Amniotic epithelial cell (primary cell): ENCODE measurements around the gene RRAD.

Experiments used
- DNase-seq: peaks from one replicate; pipeline ENCODE4 v3.0.0-alpha.2; 2010; ENCODE audit warnings: low read depth

Gene RRAD

DNA sequence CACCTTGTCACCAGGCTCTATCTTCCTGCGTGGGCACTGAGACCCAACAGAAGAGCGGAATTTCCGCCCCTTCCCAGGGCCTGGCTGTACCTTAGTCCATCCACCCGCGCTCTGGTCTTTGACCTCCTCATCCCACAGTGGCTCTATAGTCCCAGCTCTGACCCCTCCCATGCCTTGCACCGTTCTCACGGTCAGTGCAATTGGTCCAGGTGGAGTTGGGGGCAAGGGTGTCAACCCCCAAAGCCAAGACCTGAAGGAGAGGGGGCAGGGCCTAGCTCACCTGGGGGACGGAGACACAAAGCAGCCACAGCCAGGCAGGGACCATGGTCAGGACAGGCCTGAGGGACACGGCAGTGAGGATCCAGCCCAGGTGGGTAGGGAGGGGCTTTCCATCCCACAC lies 7.6 kb downstream of the RRAD start:
- DNase-seq: no peak

DNA sequence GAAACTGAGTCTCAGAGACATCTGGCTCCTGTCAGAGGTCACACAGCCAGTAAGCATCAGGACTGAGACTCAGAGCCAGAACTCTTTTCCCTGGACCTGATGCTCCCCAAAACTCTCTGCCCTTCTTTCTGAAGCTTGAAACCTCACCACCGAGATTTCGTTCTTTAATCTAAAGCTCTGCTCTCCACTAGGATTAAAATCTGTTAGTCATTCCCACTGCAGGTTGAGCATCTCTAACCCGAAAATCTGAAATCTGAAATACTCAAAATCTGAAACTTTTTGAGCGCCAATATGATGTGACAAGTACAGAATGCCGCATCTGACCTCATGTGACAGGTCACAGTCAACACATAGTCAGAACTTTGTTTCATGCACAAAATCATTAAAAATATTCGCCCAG lies 8.8 kb downstream of the RRAD start:
- no peak for DNase-seq

DNA sequence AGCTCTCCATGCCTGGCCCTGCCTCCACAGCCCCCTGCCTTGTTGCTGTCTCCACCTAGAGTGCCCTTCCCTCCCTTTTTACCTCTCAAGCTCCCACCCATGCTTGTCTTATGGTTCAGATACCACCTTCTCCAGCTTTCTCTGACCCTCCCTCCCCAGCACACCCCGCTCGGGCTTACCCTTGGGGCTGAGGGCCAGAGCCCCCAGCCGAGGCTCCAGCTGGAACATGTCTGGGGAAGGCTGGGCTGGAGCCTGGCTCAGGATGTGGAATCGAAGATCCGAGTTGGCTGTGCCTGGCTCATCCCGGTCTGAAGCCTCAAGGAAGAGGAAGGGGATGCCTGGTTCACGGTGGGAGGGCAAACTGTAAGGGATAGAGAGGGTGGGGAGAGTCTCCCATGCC lies 10.3 kb downstream of the RRAD start:
- DNase-seq: no peak

DNA sequence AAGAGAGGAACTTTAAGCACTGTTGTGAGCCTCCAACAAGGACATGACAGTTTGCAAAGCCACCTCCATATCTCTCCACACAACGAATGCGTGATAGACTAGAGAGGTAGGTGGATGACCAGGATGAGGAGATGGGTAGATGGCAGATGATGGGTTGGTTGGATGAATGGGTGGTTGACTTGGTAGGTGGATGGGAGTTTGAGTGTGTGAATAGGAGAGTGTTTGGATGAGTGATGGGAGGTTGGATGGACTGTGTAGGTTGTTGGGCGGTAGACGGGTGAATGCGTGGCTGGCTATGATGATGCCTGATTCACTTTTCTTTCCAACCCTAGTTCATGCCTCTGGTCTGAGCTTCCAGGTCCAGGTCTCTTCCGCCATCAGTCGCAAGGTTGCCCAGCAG lies 10.8 kb downstream of the RRAD start:
- no peak for DNase-seq

DNA sequence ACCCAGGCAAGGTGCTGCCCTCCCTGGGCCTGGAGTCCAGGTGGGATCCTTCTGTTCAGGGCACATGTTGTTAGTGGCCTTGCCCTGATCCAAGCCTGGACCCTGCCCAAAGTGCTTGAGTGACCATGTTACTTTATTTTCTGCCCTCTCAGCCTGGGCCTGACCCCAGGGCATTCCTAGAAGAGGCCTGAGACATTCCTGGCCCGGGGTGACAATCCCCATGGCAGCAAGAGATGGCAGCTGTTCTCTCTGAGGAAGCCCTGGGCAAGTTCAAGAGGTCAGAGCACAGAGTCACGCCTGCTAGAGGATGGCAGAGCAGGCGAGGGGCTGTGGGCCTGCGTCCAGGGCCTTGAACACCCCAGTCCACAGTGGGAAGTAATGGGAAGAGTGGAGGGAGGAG lies 11.6 kb downstream of the RRAD start:
- DNase-seq: no peak

DNA sequence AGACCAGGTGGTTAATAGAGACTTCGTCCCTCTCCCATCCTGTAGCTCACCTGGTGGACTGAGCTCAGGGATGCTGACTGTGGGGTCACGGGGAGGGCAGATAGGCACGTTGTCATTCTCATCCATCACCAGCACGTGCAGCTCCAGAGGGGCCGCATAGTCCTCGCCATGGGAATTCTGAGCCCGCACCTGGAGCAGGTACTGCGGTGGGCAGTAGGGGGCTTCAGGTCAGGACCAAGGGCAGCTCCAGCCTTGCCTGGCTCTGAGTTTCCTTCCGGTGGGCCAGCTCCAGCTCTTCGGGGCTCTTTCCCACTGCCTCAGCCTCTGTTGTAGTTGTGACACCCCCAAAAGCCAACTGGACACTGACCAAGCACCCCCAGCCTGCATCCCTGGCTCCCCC lies 12.3 kb downstream of the RRAD start:
- no peak for DNase-seq

DNA sequence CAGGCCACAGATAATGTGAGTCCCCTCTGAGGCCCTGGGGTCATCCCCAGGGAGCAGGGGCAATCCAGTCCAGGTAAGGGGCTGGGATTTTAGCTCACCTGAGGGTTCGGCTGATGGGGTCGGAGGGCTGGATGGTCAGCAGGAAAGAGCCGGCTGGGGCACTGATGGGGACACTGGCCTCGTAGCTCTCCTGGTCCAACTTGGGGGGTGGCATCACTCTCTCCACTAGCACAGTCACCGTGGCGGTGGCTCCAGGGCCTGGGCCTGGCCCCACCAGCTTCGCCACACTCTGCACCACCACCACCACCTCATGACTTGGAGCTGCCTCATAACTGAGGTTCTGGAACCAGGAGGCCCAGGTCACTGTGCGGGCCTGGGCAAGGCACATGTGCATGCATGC lies 13.5 kb downstream of the RRAD start:
- no peak for DNase-seq

DNA sequence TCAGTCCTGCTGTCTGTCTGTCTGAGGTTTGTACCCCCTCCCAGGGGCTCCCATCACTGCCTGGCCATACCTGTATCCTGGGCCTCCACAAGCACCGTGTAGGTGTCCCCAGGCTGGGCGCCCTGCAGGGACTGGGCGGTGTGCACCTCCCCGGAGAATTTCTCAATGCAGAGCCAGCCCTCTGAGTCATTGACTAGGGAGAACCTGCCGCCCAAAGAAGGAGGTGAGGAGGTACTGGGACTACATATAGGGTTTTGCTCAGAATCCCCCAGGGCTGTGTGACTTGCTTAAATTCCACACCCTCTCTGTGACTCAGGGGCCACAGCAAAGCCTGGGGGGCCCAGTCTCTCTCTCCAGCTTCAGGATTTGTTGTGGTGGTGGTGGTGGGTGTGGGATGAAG lies 14.2 kb downstream of the RRAD start:
- DNase-seq: no peak

DNA sequence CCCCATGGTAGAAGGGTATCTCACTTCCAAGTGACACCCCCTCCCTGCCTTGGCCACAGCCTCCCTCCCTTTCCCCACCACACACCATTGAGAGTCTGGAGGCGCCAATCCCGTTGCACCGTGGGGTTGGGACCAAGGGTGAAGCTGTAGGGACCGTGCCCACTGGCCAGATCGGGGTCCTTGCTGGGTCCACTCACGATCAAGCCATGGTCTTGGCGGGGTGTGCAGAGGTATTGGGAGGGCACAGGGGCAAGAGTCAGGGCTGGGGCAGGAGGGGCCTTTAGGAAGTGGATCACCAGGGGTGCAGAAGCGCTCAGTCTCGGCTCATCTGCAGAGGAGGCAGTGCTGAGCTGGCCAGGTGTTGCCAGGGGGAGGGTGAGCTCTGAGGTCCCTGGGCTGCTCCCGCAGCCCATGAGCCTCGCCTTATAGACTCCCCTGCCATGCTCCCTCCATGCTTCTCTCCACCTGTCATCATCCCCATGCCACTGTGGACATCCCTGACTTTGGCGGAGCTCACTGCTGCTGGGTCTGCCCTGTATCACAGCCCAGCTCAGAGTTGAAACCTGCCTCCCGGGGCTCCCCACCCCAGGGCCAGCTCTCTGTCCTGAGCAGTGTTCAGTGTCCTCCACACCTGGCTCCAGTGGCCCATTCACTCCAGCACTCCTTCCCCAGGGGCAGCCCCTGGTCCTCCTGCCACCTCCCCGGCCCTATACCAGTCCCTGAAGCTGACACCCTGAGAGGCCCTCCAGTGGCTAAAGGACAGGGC lies 15.0 kb downstream of the RRAD start:
- no peak for DNase-seq

DNA sequence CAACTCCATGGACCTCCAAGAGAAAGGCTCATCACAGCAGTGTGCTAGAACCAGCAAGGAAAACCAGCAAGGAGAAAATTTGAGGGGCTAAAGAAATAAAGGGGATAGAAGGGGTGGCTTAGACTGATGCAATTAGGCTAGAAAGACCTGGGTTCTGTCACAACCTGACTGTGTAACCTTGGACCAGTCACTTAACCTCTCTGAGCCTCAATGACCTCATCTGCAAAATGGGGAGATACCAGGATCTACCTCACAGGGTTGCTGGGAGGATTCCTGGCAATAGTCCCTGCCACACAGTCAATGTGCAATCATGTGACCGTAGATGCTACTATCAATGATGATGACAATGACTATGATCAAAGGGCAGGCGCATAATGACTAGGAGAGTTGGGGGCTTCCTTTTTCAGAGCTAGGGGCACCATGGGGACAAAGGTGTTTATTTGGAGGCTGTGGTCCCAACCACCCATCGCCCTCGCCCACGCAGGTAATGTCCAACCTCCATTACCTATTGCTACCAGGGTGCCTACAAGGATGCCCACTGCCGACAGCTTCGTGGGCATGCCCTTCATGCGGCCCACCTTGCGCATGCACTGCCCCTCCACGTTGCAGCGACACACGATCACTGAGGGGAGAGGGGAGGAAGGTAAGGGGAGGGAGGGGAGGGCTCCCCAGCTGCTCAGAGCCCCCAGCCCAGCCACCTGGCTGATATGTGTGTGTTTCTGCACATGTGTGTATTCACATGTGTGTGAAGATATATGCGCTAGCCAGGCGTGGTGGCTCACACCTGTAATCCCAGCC lies 16.4 kb downstream of the RRAD start:
- DNase-seq: no peak

DNA sequence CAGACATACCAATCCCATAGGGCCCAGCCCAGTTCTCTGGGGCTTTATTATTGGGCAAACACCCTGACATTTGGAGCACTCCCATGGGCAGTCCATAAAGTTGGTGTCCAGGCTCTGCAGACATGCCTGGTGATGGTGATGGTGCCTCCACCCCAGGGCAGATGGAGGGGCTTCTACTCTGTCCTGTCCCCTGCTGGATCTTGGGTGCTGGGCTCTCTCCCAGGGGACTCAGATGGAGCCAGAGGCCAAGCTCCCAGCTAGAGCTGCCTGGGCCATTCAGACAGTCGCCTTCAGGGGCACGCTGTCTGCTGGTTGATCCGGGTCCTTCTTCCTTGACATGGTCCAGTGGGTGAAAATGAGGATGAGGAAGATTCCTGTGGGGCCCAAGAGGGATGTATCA lies 17.2 kb downstream of the RRAD start:
- DNase-seq: no peak

DNA sequence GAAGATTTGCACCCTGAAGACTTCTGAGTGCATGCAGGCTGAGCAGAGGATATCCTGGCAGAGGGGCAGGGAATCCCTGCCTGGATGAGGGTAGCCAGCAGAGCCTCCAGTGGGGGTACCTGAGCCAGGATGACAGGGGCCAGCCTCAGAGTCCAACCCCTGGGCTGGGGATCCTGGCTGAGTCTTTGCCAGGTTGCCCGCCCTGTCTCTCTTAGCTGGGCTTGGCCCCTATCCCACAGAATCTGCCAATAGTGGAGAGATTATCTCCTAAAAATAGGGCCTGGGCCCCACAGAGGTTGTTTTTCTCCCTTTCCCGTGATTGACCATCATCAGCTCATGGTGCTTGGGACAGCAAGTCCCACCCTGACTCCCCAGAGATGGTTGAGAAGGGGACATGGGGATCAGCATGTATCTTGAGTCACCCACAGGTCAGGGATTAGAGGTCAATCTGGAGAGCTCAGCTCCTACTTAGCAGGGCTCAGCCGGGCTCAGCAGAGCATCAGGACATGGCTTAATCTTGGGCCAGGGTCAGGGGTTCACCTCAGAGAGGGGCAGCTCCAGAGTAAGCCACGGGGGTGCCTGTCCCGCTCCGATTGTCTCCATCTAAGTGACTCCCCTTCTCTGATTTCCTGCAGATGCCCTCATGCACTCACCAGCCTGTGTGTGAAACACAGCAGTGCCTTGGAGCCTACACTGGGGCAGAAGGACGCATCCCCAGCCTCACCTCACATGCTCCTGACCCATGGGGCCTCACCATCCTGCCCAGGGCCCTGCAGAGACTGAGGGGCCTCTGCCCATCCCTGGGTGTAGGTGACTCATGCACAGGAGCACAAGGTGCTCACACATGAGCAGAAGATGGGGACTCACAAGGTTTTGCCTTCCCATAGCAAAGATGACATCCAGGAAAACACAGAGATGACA lies 18.2 kb downstream of the RRAD start:
- DNase-seq: no peak

DNA sequence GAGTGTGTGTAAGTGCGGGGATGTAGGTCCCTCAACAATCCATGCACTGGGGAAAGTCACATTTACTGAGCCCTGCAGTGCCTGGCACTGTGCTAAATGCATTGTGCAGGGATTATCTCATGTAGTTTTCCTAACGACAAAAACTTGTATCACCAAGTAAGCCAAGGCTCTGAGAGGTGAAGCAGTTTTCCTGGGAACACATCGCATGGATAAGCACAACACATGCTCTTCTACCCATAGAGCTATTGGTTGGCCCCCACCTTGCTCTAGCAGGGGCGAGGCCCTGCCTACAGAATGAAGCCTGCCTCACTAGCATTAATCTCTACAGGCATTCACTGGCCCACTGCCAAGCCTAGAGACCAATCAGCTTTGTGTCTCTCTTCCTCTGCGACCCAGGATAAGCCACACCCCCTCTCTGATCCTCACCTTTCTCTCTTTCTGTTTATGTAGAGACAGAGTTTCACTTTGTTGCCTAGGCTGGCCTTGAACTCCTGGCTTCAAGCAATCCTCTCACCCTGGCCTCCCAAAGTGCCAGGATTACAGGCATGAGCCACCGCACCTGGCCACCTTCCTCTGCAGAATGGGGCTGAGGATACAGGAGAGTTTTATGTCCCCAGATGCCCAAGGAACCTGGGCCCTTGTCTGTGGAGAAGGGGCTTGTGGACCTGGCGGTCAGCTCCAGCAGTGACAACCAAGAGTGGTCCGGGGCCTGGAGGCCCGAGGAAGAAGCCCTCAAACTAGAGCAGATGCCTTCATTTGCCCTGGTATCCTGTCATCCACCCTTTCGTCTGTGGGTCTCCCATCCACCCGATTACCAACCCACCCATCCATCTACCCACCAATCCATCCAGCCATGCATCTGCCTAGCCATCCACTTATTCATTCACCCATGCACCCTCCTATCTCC lies 19.4 kb downstream of the RRAD start:
- peak; percentile 43 for DNase-seq

DNA sequence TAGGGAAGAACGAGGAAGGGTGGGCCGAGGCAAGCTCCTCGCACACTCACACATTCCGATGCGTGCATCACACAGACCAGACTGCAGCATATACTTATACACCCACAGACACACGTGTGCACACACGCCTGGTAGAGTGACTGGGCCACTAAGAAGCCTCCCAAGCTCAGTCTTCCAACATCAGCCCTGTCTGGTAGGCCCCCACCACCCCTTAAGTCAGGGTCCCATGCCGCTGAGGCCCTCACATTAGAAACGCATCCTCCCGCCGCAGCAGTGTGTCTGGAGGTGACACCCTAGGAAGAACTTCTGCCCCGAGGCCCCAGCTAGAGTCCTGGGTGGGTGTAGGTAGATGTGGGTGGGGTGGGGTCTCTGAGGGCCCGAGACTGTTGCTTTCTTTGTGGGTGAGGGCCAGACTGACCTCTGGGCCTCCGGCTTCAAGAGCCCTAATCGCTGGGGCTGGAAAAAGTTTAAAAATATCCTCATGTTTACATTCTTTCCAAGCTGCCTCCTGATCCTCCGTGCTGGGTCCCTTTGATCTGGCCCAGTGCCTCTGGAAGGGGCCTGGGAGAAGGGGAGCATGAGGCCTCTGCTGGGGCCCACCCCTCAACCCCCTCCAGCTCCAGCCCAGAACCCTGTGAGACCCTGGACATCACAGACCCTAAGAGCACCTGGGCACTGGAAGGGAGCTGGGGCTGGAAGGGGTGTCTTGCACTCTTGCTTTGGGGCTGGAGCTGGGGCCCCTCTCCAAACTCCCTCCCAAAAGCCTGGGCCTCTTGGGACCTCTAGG lies 20.3 kb downstream of the RRAD start:
- peak; percentile 62 for DNase-seq

DNA sequence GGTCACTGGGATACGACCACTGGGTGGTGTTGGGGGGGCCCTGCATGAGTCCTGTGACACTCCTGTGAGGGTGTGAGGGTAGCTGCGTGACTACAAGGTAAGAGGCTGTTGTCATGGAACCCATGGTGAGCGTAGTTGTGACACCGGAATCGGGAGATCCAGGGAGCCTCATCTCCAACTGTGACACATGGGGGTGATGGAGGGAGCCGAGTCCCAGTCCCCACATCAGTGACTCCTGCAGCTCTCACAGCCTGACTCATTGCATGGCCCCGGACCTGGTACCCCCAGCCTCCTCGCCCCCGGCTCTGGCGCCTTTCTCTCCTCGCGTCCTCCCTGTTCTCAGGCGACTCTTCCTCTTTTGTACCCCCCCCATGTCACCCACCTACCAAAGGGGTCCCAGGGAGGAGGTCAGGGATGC lies 20.9 kb downstream of the RRAD start:
- DNase-seq: no peak

DNA sequence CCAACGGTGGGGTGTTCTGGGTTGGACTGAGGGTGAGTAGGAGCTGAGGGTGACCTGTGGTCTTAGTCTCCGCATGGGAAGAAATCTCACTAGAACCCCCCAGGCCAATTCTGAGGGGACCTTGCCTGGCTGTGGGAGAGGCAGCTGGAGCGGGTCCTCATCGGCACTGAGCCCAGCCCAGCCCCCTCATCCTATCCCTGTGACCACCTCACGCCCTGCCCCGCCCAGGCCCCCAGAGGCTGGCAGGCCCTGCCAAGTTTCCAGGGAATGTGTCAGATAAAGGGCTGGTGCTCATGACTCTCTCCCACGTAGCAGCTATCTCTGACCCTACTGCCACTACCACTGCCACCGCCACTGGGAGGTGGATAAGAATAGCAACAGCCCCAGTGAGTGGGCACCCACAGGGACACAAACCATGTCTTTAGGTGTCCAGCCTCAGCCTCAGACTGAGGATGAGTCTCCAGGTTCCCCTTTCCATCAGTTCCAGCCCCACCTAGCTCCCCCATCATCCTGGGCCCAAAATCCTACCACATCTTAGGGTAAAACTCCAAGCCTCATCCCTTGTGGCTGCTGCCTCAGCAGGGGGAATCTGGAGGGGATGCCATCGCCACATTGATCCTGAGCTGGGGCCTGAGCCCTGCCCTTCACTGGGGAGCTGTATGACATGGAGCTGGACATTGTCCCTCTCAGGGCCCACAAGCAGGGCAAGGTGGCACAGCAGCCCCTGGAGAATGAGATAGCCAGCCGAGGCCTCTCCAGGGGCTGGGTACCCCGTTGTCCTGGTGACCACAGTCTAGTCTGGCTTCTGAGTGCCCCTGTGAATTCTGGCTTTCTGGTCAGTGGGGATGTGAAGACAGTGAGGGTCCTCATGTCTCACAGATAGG lies 21.5 kb downstream of the RRAD start:
- no peak for DNase-seq

DNA sequence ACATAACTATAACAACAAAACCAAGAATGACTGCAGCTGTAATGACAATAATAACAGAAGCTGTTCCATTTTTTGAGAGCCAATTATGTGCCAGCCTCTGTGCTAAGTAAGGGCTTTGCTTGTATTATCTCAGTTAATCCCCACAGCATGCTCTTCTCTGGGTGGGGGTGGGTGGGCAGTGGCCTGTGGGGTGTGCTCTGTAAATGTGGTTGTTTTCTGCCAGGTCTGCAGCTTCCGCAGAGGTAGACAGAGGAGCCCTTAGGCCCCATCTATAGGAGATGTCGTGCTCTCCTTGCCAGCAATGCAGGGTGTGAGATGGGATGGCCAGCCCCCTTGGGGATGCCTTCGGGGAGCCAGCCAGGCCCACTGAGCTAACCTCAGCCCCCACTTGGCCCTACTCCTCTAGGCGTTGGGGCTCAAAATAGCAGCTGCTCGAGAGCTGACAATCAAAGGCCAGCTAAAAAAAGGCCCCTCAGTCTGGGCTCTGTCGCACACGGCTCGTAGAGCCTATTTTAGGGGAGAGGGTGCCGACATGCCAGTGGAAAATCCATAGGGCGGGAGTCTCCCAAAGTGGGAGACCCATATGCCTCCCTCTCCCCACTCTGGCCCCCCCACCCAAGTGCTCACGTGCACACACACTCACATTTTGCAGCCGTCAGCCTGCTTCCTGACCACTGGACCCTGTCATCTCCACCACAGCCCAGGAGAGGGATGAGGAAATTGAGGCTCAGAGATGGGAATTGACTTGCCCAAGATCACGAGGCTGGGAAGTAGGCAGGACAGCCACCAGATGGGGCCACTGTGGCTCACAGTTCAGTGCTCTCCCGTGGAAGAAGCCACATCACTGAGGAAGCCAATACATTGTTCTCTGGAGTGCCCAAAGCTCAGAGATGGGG lies 22.4 kb downstream of the RRAD start:
- no peak for DNase-seq

DNA sequence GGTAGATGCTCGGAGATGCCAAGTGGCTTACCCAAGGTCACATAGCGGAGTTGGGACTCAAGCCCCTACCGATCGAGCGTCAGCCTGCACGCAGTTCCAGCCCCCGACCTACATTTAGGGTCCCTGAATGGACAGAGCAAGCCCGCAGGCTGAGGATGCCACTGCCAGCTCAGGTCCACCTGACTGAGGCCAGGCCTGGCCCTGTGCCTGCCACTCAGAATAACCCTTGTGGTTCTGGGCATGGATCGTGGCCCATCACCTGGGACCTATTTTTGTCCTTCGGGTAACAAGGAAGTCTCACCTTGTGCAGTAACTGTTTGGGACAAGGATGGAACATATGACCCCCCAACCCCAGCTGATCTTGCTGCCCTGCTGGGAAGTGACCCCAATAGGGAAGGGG lies 23.7 kb downstream of the RRAD start:
- no peak for DNase-seq
